Peyer's patch (tissue), 4 donors: Measurements from ENCODE around the gene MYBBP1A.

Source experiments
- POLR2A ChIP-seq, 2 donors: fragments of 450-650 bp; IDR thresholded peaks; one replicate each; pipeline ENCODE4 v1.5.1; 2017; ENCODE audit warnings: antibody characterized with exemption in 2 of 2, mild to moderate bottlenecking in 2 of 2, moderate library complexity in 2 of 2
- TF ChIP-seq, protein P1 (sequence below), 6 experiments: fragments of 450-650 bp in 4 of 6; fragments of 200-600 bp in 2 of 6; sonication (generic) in 1 of 6; IDR thresholded peaks; one replicate each; pipeline ENCODE4 v1.5.1; 2017 to 2019; ENCODE audit warnings: antibody characterized with exemption in 6 of 6, mild to moderate bottlenecking in 3 of 6, moderate library complexity in 1 of 6

DNA sequence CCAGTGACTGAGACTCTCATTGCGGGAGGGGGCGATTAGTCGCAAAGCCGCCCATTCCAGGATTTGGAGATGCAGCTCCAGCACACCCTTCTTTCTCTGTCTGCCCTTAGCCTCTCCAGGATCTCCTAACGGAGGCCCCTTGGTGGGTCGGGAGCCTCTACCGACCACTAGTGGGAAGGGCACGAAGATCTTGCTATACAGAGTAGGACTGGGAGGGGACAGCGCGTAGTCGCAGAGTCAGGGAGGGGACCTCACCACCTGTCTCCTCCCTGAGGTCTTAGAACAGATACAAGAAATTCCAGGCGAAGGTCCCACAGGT lies 28.6 kb upstream of the MYBBP1A start:
- TF ChIP-seq, protein P1, sequence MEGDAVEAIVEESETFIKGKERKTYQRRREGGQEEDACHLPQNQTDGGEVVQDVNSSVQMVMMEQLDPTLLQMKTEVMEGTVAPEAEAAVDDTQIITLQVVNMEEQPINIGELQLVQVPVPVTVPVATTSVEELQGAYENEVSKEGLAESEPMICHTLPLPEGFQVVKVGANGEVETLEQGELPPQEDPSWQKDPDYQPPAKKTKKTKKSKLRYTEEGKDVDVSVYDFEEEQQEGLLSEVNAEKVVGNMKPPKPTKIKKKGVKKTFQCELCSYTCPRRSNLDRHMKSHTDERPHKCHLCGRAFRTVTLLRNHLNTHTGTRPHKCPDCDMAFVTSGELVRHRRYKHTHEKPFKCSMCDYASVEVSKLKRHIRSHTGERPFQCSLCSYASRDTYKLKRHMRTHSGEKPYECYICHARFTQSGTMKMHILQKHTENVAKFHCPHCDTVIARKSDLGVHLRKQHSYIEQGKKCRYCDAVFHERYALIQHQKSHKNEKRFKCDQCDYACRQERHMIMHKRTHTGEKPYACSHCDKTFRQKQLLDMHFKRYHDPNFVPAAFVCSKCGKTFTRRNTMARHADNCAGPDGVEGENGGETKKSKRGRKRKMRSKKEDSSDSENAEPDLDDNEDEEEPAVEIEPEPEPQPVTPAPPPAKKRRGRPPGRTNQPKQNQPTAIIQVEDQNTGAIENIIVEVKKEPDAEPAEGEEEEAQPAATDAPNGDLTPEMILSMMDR (IDR thresholded peaks at IDR 0.05) = peak in 1 of 6 experiments; percentile 23
- TF ChIP-seq POLR2A (IDR thresholded peaks at IDR 0.05) = no peak
